ENCODE data around the gene NIM1K.
"Not testable (repeated sequence)": the region's sequence is repeated elsewhere in the genome, so short reads cannot be mapped to it uniquely, and the experiment has no call there.

- TF ChIP-seq CTCF (IDR thresholded peaks at IDR 0.05; ENCODE audit: extremely low read depth in 1 of 2, insufficient read depth in 1 of 2, low read depth in 1 of 2, low read length in 2 of 2); POLR2A (IDR thresholded peaks at IDR 0.05; ENCODE audit: low read depth, low read length); JUN (IDR thresholded peaks at IDR 0.05; ENCODE audit: borderline replicate concordance, insufficient read depth, insufficient read length, low read depth); EZH2 (IDR thresholded peaks at IDR 0.05; ENCODE audit: borderline replicate concordance, low read depth, low read length, severe bottlenecking); GATA2 (IDR thresholded peaks at IDR 0.05; ENCODE audit: insufficient read depth, insufficient read length, low read depth, low read length); MAX (IDR thresholded peaks at IDR 0.05; ENCODE audit: insufficient read depth, insufficient read length); POLR2AphosphoS5 (IDR thresholded peaks at IDR 0.05; ENCODE audit: insufficient read depth, low read depth, low read length); MYC (IDR thresholded peaks at IDR 0.05; ENCODE audit: low read depth, low read length): not testable (repeated sequence)
Measured at GRCh38 chr5:43262269-43262668, 70.2 kb downstream of the NIM1K start.
